Measurements from ENCODE around the gene GFRA1.

GFRA1 gene

DNA sequence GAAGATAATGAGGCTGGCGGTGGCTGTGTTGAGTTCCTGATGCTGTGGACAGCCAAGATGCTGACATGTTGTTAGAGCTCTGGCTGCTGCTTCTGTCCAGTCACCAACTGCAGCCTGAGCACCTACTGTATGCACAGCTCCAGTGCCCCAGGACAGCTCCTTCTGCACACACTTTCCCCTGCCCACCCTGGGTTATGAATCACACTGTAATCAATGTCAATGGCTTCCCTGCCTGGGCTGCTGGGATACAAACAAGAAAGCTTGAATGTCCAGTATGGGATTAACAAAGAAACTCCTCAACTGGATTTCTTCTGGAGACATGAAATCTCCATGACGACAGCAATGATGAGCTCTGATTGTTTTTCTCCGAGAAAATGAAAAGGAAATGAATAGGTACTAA lies 172.0 kb downstream of the GFRA1 start:
- Histone ChIP-seq H3K9me3 (ENCODE audit: control insufficient read depth in 2 of 2, low read length in 2 of 2) (no peaks in the 10 kb centered on the region), H3K27me3 (ENCODE audit: control insufficient read depth in 2 of 2, insufficient read depth in 2 of 2, low read length in 2 of 2) (no peaks in the 10 kb centered on the region), H3K27ac (ENCODE audit: low read depth in 2 of 2, low read length in 2 of 2) (no peak overlapping the region), H3K4me1 (ENCODE audit: control insufficient read depth in 2 of 2, insufficient read depth in 2 of 2, low read length in 2 of 2) (no peaks in the 10 kb centered on the region), H3K36me3 (ENCODE audit: control insufficient read depth in 2 of 2, insufficient read depth in 2 of 2, low read length in 2 of 2) (no peaks in the 10 kb centered on the region), H3K9ac (ENCODE audit: low read depth in 1 of 2, low read length in 2 of 2) (no peak overlapping the region), H3K4me3 (ENCODE audit: low read length in 2 of 2) (no peak overlapping the region)

DNA sequence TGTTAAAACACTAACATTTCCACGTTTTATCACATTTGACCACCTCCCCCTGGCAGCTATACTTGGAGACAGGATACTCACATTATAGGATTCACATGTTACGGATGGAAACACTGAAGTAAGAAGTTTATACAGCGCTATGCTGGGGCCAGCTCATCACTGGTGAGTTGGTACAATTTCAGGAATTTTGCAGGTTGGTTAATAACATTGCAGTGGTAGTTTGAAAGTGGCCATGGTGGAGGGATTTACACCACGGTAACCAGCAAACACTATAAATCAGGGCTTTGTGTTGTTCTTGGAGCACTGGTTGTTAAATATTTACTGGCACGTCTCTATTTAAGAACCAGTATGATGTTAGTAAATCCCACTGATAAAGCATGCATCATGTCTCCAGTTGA lies 174.0 kb downstream of the GFRA1 start:
- no peak overlapping the region for H3K9ac ChIP-seq (ENCODE audit: low read depth in 1 of 2, low read length in 2 of 2)
- H3K4me1 ChIP-seq (ENCODE audit: control insufficient read depth in 2 of 2, insufficient read depth in 2 of 2, low read length in 2 of 2): no peaks in the 10 kb centered on the region
- H3K27me3 ChIP-seq (ENCODE audit: control insufficient read depth in 2 of 2, insufficient read depth in 2 of 2, low read length in 2 of 2): no peaks in the 10 kb centered on the region
- H3K4me3 ChIP-seq (ENCODE audit: low read length in 2 of 2): no peak overlapping the region
- no peaks in the 10 kb centered on the region for H3K9me3 ChIP-seq (ENCODE audit: control insufficient read depth in 2 of 2, low read length in 2 of 2)
- H3K27ac ChIP-seq (ENCODE audit: low read depth in 2 of 2, low read length in 2 of 2): no peak overlapping the region
- H3K36me3 ChIP-seq (ENCODE audit: control insufficient read depth in 2 of 2, insufficient read depth in 2 of 2, low read length in 2 of 2): no peaks in the 10 kb centered on the region

DNA sequence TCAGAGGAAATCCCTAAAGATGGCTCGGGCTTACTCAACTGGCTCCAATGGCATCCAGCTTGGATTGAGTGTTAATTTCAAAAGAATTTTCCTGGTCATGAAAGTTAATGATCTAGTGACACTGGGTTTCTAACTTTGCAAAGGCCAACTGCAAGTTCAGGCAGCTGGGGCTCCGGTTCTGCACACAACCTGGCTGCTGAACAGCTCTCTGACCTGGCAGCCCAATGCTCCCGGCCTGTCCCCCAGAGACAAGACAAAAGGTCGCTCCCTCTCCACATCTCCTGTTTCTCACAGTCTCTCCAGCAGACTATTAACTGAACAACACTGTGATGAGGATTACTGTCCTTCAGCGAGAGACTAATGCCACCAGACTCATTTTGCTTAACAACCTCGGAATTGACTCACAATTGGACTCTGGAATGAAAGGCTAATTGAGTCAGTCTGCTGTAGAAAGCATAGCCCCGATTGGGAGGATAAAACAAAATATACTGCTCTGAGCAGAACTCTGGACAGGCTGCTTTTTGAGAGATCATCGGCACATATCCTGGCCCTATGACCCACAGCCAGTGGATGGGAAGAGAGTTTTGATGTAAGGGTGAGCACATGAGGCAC lies 174.5 kb downstream of the GFRA1 start:
- Histone ChIP-seq H3K9me3 (ENCODE audit: control insufficient read depth in 2 of 2, low read length in 2 of 2) (no peaks in the 10 kb centered on the region), H3K4me1 (ENCODE audit: control insufficient read depth in 2 of 2, insufficient read depth in 2 of 2, low read length in 2 of 2) (no peaks in the 10 kb centered on the region), H3K36me3 (ENCODE audit: control insufficient read depth in 2 of 2, insufficient read depth in 2 of 2, low read length in 2 of 2) (no peaks in the 10 kb centered on the region), H3K4me3 (ENCODE audit: low read length in 2 of 2) (no peak overlapping the region), H3K27me3 (ENCODE audit: control insufficient read depth in 2 of 2, insufficient read depth in 2 of 2, low read length in 2 of 2) (no peaks in the 10 kb centered on the region), H3K9ac (ENCODE audit: low read depth in 1 of 2, low read length in 2 of 2) (no peak overlapping the region), H3K27ac (ENCODE audit: low read depth in 2 of 2, low read length in 2 of 2) (no peak overlapping the region)

DNA sequence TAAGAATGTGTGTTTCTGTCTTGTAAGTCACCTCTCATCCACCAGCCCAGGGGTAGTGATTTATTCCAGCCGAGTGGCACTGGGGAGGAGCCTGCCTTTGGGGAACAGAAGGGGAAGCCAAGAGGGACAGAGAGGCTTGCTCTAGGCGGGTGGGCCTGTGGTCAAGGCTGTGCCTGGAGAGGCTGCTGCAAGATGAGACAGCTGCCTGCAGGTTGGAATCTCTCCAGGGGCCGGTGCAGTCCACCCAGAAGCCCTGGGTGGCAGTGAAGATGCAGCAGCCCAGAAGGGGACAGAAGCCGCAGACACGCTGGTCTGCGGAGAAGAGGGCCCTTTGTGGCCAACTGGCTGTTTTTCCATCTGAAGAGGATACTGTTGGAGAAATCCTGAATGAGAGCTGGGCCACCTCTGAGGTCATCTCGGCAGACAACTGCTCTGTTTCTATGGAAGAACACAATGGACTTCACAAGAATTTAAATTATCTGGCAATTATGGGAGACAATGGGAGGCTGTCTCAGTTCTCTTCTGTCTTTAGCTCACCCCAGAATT lies 175.7 kb downstream of the GFRA1 start:
- Histone ChIP-seq H3K27ac (ENCODE audit: low read depth in 2 of 2, low read length in 2 of 2) (no peak overlapping the region), H3K9me3 (ENCODE audit: control insufficient read depth in 2 of 2, low read length in 2 of 2) (no peaks in the 10 kb centered on the region), H3K36me3 (ENCODE audit: control insufficient read depth in 2 of 2, insufficient read depth in 2 of 2, low read length in 2 of 2) (no peaks in the 10 kb centered on the region), H3K9ac (ENCODE audit: low read depth in 1 of 2, low read length in 2 of 2) (no peak overlapping the region), H3K27me3 (ENCODE audit: control insufficient read depth in 2 of 2, insufficient read depth in 2 of 2, low read length in 2 of 2) (no peaks in the 10 kb centered on the region), H3K4me3 (ENCODE audit: low read length in 2 of 2) (no peak overlapping the region), H3K4me1 (ENCODE audit: control insufficient read depth in 2 of 2, insufficient read depth in 2 of 2, low read length in 2 of 2) (no peaks in the 10 kb centered on the region)

GRCh38 chr10:116096526-116096925 lies 176.5 kb downstream of the GFRA1 start:
- H3K27ac ChIP-seq (ENCODE audit: low read depth in 2 of 2, low read length in 2 of 2): no peak overlapping the region
- H3K27me3 ChIP-seq (ENCODE audit: control insufficient read depth in 2 of 2, insufficient read depth in 2 of 2, low read length in 2 of 2): no peaks in the 10 kb centered on the region
- H3K4me3 ChIP-seq (ENCODE audit: low read length in 2 of 2): no peak overlapping the region
- H3K36me3 ChIP-seq (ENCODE audit: control insufficient read depth in 2 of 2, insufficient read depth in 2 of 2, low read length in 2 of 2): no peaks in the 10 kb centered on the region
- H3K9me3 ChIP-seq (ENCODE audit: control insufficient read depth in 2 of 2, low read length in 2 of 2): no peaks in the 10 kb centered on the region
- no peak overlapping the region for H3K9ac ChIP-seq (ENCODE audit: low read depth in 1 of 2, low read length in 2 of 2)
- H3K4me1 ChIP-seq (ENCODE audit: control insufficient read depth in 2 of 2, insufficient read depth in 2 of 2, low read length in 2 of 2): no peaks in the 10 kb centered on the region

GRCh38 chr10:116094356-116094755 lies 178.7 kb downstream of the GFRA1 start:
- no peaks in the 10 kb centered on the region for H3K36me3 ChIP-seq (ENCODE audit: control insufficient read depth in 2 of 2, insufficient read depth in 2 of 2, low read length in 2 of 2)
- H3K9ac ChIP-seq (ENCODE audit: low read depth in 1 of 2, low read length in 2 of 2): no peak overlapping the region
- H3K27ac ChIP-seq (ENCODE audit: low read depth in 2 of 2, low read length in 2 of 2): no peak overlapping the region
- H3K4me3 ChIP-seq (ENCODE audit: low read length in 2 of 2): no peak overlapping the region
- no peaks in the 10 kb centered on the region for H3K4me1 ChIP-seq (ENCODE audit: control insufficient read depth in 2 of 2, insufficient read depth in 2 of 2, low read length in 2 of 2)
- no peaks in the 10 kb centered on the region for H3K27me3 ChIP-seq (ENCODE audit: control insufficient read depth in 2 of 2, insufficient read depth in 2 of 2, low read length in 2 of 2)
- no peaks in the 10 kb centered on the region for H3K9me3 ChIP-seq (ENCODE audit: control insufficient read depth in 2 of 2, low read length in 2 of 2)

DNA sequence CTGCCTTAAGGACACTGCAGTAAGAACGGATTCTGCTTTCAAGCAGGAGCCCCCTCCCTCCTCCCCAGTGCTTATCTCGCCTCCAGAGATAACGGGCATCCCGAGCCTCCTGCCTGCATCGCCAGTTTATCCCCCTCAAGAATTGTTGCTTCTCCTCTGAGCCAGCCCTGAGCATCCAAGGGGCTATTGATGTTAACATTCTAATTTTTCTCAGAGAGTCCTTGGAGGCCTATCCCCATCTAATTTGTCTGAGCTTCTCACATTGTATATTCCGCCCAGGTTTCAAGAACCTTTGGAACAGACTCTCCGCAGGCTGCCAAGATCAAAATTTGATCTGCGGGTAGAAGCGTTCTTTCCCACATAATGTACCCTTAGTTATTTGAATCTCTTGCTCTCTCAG lies 180.0 kb downstream of the GFRA1 start:
- no peak overlapping the region for H3K27ac ChIP-seq (ENCODE audit: low read depth in 2 of 2, low read length in 2 of 2)
- H3K27me3 ChIP-seq (ENCODE audit: control insufficient read depth in 2 of 2, insufficient read depth in 2 of 2, low read length in 2 of 2): no peaks in the 10 kb centered on the region
- H3K9me3 ChIP-seq (ENCODE audit: control insufficient read depth in 2 of 2, low read length in 2 of 2): no peaks in the 10 kb centered on the region
- H3K4me1 ChIP-seq (ENCODE audit: control insufficient read depth in 2 of 2, insufficient read depth in 2 of 2, low read length in 2 of 2): no peaks in the 10 kb centered on the region
- H3K9ac ChIP-seq (ENCODE audit: low read depth in 1 of 2, low read length in 2 of 2): no peak overlapping the region
- no peaks in the 10 kb centered on the region for H3K36me3 ChIP-seq (ENCODE audit: control insufficient read depth in 2 of 2, insufficient read depth in 2 of 2, low read length in 2 of 2)
- no peak overlapping the region for H3K4me3 ChIP-seq (ENCODE audit: low read length in 2 of 2)

- no peak overlapping the region for H3K4me3 ChIP-seq (ENCODE audit: low read length in 2 of 2)
- no peaks in the 10 kb centered on the region for H3K9me3 ChIP-seq (ENCODE audit: control insufficient read depth in 2 of 2, low read length in 2 of 2)
- no peaks in the 10 kb centered on the region for H3K36me3 ChIP-seq (ENCODE audit: control insufficient read depth in 2 of 2, insufficient read depth in 2 of 2, low read length in 2 of 2)
- no peaks in the 10 kb centered on the region for H3K4me1 ChIP-seq (ENCODE audit: control insufficient read depth in 2 of 2, insufficient read depth in 2 of 2, low read length in 2 of 2)
- no peak overlapping the region for H3K9ac ChIP-seq (ENCODE audit: low read depth in 1 of 2, low read length in 2 of 2)
- H3K27ac ChIP-seq (ENCODE audit: low read depth in 2 of 2, low read length in 2 of 2): no peak overlapping the region
- no peaks in the 10 kb centered on the region for H3K27me3 ChIP-seq (ENCODE audit: control insufficient read depth in 2 of 2, insufficient read depth in 2 of 2, low read length in 2 of 2)
These were observed 184.0 kb downstream of the GFRA1 start for GRCh38 chr10:116088985-116089384.

- H3K9me3 ChIP-seq (ENCODE audit: control insufficient read depth in 2 of 2, low read length in 2 of 2): no peaks in the 10 kb centered on the region
- H3K4me1 ChIP-seq (ENCODE audit: control insufficient read depth in 2 of 2, insufficient read depth in 2 of 2, low read length in 2 of 2): no peaks in the 10 kb centered on the region
- H3K36me3 ChIP-seq (ENCODE audit: control insufficient read depth in 2 of 2, insufficient read depth in 2 of 2, low read length in 2 of 2): no peaks in the 10 kb centered on the region
- no peaks in the 10 kb centered on the region for H3K27me3 ChIP-seq (ENCODE audit: control insufficient read depth in 2 of 2, insufficient read depth in 2 of 2, low read length in 2 of 2)
- no peak overlapping the region for H3K27ac ChIP-seq (ENCODE audit: low read depth in 2 of 2, low read length in 2 of 2)
- no peak overlapping the region for H3K4me3 ChIP-seq (ENCODE audit: low read length in 2 of 2)
- H3K9ac ChIP-seq (ENCODE audit: low read depth in 1 of 2, low read length in 2 of 2): no peak overlapping the region
These were observed 187.7 kb downstream of the GFRA1 start for GRCh38 chr10:116085323-116085722.

DNA sequence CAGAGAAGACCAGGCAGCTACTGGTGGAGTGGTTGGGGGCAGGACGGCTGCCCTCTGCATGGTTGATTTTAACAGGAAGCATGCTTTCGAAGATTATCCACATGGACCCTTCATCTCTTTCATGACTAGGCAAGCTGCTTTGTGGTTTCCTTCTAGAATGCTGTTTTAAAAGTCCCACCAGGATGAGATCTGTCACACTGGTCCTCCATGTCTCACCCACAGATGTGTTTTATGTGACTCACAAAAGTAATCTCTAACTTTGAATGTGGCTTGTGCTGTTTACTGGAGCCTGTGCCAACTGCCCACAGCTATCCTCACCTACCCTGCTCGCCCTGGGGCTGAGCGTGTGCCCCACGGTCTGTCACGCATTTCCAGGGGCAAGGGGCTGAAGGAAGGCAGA lies 188.8 kb downstream of the GFRA1 start:
- Histone ChIP-seq H3K9ac (ENCODE audit: low read depth in 1 of 2, low read length in 2 of 2) (no peak overlapping the region), H3K27ac (ENCODE audit: low read depth in 2 of 2, low read length in 2 of 2) (no peak overlapping the region), H3K4me3 (ENCODE audit: low read length in 2 of 2) (no peak overlapping the region), H3K27me3 (ENCODE audit: control insufficient read depth in 2 of 2, insufficient read depth in 2 of 2, low read length in 2 of 2) (no peaks in the 10 kb centered on the region), H3K36me3 (ENCODE audit: control insufficient read depth in 2 of 2, insufficient read depth in 2 of 2, low read length in 2 of 2) (no peaks in the 10 kb centered on the region), H3K4me1 (ENCODE audit: control insufficient read depth in 2 of 2, insufficient read depth in 2 of 2, low read length in 2 of 2) (no peaks in the 10 kb centered on the region), H3K9me3 (ENCODE audit: control insufficient read depth in 2 of 2, low read length in 2 of 2) (no peaks in the 10 kb centered on the region)
